Fibroblast of lung (primary cell): ENCODE results near the gene SEMA4B. TPM values are rescaled to one million over a fixed set of nuclear protein-coding genes. Genes with fewer than 3 reads are reported as not detected.

Experiments
- DNase-seq, 2 donors: peaks; one replicate each; pipeline versions ENCODE4 v3.0.0 to v3.0.0-alpha.2; 2010; ENCODE audit warnings: low read depth in 2 of 2
- H2AFZ ChIP-seq: 2 replicates; pipeline ENCODE4 v1.5.1; 2012; ENCODE audit warnings: low read length, control low read depth, inconsistent platforms
- H3K27ac ChIP-seq: 2 replicates; pipeline ENCODE4 v1.5.1; 2011; ENCODE audit warnings: low read length, control low read depth; ENCODE audit not compliant: insufficient read depth
- H3K27me3 ChIP-seq: 2 replicates; pipeline ENCODE4 v1.5.1; 2011; ENCODE audit warnings: mild to moderate bottlenecking, low read length; ENCODE audit not compliant: control insufficient read depth, insufficient read depth
- H3K36me3 ChIP-seq: 2 replicates; pipeline ENCODE4 v1.5.1; 2011; ENCODE audit warnings: low read length; ENCODE audit not compliant: control insufficient read depth, insufficient read depth
- H3K4me1 ChIP-seq: 2 replicates; pipeline ENCODE4 v1.5.1; 2011; ENCODE audit warnings: low read length; ENCODE audit not compliant: control insufficient read depth, insufficient read depth; ENCODE audit errors: extremely low read depth
- H3K4me2 ChIP-seq: 2 replicates; pipeline ENCODE4 v1.5.1; 2011; ENCODE audit warnings: low read length, control low read depth; ENCODE audit not compliant: insufficient read depth; ENCODE audit errors: extremely low read depth
- H3K4me3 ChIP-seq, 4 experiments: fragments of 200-600 bp in 1 of 4; sonication (generic) in 1 of 4; replicated peaks in 1 of 4; 2 replicates each; pipeline ENCODE4 v1.5.1; 2011 to 2016; ENCODE audit warnings: low read length in 4 of 4, low read depth in 3 of 4, mild to moderate bottlenecking in 3 of 4, control low read depth in 2 of 4, inconsistent platforms in 1 of 4, mixed read lengths in 1 of 4; ENCODE audit not compliant: insufficient read depth in 1 of 4; ENCODE audit errors: control extremely low read depth in 1 of 4
- H3K79me2 ChIP-seq: 2 replicates; pipeline ENCODE4 v1.5.1; 2012; ENCODE audit warnings: mild to moderate bottlenecking, low read length, inconsistent platforms; ENCODE audit not compliant: control insufficient read depth, insufficient read depth
- H3K9ac ChIP-seq: 2 replicates; pipeline ENCODE4 v1.5.1; 2011; ENCODE audit warnings: mild to moderate bottlenecking, low read length, control low read depth; ENCODE audit not compliant: insufficient read depth
- H3K9me3 ChIP-seq: 2 replicates; pipeline ENCODE4 v1.5.1; 2012; ENCODE audit warnings: low read depth, low read length; ENCODE audit not compliant: control insufficient read depth, insufficient read depth
- H4K20me1 ChIP-seq: 2 replicates; pipeline ENCODE4 v1.5.1; 2011; ENCODE audit warnings: low read length; ENCODE audit not compliant: control insufficient read depth, insufficient read depth; ENCODE audit errors: extremely low read depth
- CTCF ChIP-seq, 2 donors: IDR thresholded peaks in 1 of 2; conservative IDR thresholded peaks in 1 of 2; 1 replicate in 1 of 2; 2 replicates in 1 of 2; pipeline ENCODE4 v1.5.1; 2011 to 2012; ENCODE audit warnings: low read length in 2 of 2, control low read depth in 1 of 2, inconsistent platforms in 1 of 2, low read depth in 1 of 2, mild to moderate bottlenecking in 1 of 2
- EZH2 ChIP-seq: IDR thresholded peaks from 2 replicates; pipeline ENCODE4 v1.5.1; 2012; ENCODE audit warnings: low read length, control low read depth, mild to moderate bottlenecking; ENCODE audit errors: missing control alignments
- polyA plus RNA-seq, 2 donors: library from polyadenylated mRNA; depleted of rRNA in 1 of 2; stranded (reverse) in 1 of 2; unstranded in 1 of 2; fragments of >200 nt; gene quantifications; 2 replicates each; pipeline ENCODE4 v1.2.1, GENCODE V29; 2011 to 2012; ENCODE audit warnings: missing spikeins in 1 of 2
- total RNA-seq: library from RNA; depleted of rRNA; stranded (reverse); fragments of >200 nt; gene quantifications from 2 replicates; pipeline ENCODE4 v1.2.1, GENCODE V29; 2014

Gene SEMA4B
- total and polyA plus RNA-seq, 2 donors (not counting 1 experiment from before 2014, with no cell fraction given) = 12.8 to 30.4 TPM

GRCh38 chr15:90222547-90222946 is 21.4 kb downstream of the SEMA4B start:
- H2AFZ ChIP-seq = no peak overlapping the region
- H3K9me3 ChIP-seq = no peaks in the 10 kb centered on the region
- no peak overlapping the region for H3K4me3 ChIP-seq
- H3K4me1 ChIP-seq = peaks cover 3% of the 10 kb centered on the region
- TF ChIP-seq CTCF (conservative IDR thresholded peaks at IDR 0.05 in 1 of 2, IDR thresholded peaks at IDR 0.05 in 1 of 2; ENCODE audit: low read depth in 1 of 2, low read length in 2 of 2) (no peak), EZH2 (no peak)
- DNase-seq = no peak
- no peak overlapping the region for H3K4me2 ChIP-seq
- H3K36me3 ChIP-seq = no peaks in the 10 kb centered on the region
- H3K27ac ChIP-seq = no peak overlapping the region
- no peak overlapping the region for H3K9ac ChIP-seq
- H3K27me3 ChIP-seq = no peaks in the 10 kb centered on the region
- no peaks in the 10 kb centered on the region for H4K20me1 ChIP-seq
- H3K79me2 ChIP-seq = no peaks in the 10 kb centered on the region

- Histone ChIP-seq H3K27me3 (no peaks in the 10 kb centered on the region), H3K9me3 (no peaks in the 10 kb centered on the region), H4K20me1 (no peaks in the 10 kb centered on the region), H3K4me3 (no peak overlapping the region), H2AFZ (no peak overlapping the region), H3K4me2 (no peak overlapping the region), H3K27ac (no peak overlapping the region), H3K36me3 (peaks cover 4% of the 10 kb centered on the region), H3K9ac (no peak overlapping the region), H3K4me1 (peaks cover 3% of the 10 kb centered on the region), H3K79me2 (no peaks in the 10 kb centered on the region)
- TF ChIP-seq CTCF (conservative IDR thresholded peaks at IDR 0.05 in 1 of 2, IDR thresholded peaks at IDR 0.05 in 1 of 2; ENCODE audit: low read depth in 1 of 2, low read length in 2 of 2) (no peak), EZH2 (no peak)
- DNase-seq = no peak
These were observed 22.5 kb downstream of the SEMA4B start for GRCh38 chr15:90223441-90224165.

- H3K27ac ChIP-seq = no peak overlapping the region
- no peak overlapping the region for H3K4me2 ChIP-seq
- H2AFZ ChIP-seq = no peak overlapping the region
- no peak for TF ChIP-seq CTCF (conservative IDR thresholded peaks at IDR 0.05 in 1 of 2, IDR thresholded peaks at IDR 0.05 in 1 of 2; ENCODE audit: low read depth in 1 of 2, low read length in 2 of 2)
- no peak for TF ChIP-seq EZH2
- H3K9me3 ChIP-seq = no peaks in the 10 kb centered on the region
- H3K79me2 ChIP-seq = no peaks in the 10 kb centered on the region
- H3K4me3 ChIP-seq = no peak overlapping the region
- DNase-seq = no peak
- H3K9ac ChIP-seq = no peak overlapping the region
- peaks cover 3% of the 10 kb centered on the region for H3K4me1 ChIP-seq
- H4K20me1 ChIP-seq = no peaks in the 10 kb centered on the region
- no peaks in the 10 kb centered on the region for H3K27me3 ChIP-seq
- peaks cover 10% of the 10 kb centered on the region for H3K36me3 ChIP-seq
These were observed 23.9 kb downstream of the SEMA4B start for GRCh38 chr15:90225047-90225446.
